ENCODE results near the gene ADCYAP1R1.

Gene ADCYAP1R1

DNA sequence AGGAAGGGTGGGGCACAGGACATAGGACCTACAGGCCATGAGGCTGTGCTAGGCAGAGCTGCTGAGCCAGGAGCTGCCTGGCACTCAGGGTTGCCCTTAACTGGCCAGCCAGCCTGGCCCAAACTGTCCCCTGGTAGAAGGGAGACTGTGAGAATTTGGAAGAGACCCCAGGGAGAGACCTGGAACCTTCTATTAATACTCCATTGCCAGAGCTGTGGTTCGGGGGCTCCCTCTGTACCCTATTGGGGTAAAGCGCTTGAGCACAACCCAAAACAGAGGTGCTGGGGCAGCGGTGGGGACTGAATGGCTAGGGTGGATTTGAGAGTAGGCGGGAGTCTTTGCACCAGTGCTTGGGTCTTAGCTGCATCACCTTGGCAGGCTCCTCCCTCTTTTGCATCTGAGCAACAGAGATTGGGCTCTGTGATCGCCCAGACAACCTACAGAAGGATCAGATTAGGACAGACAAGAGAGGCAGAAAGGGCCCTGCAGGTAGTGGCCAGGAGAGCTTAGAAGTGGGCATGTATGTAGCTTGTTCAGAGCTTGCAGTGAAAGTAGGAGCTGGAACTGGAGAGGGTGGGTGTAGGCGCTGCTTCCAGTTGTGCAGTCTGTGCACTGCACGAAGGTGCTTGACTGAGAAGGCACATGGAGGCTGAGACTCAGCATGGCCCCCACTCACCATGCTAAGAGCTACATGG, 53.3 kb downstream of the ADCYAP1R1 start:
- no peaks in the 10 kb centered on the region for H3K79me1 ChIP-seq (ENCODE audit: low read depth, low read length)
- WGBS, 2 donors (ENCODE audit: extremely low coverage in 2 of 2, insufficient read length in 2 of 2, insufficient replicate concordance in 1 of 2): no CpG with 5 or more reads among the region's 7 CpGs

DNA sequence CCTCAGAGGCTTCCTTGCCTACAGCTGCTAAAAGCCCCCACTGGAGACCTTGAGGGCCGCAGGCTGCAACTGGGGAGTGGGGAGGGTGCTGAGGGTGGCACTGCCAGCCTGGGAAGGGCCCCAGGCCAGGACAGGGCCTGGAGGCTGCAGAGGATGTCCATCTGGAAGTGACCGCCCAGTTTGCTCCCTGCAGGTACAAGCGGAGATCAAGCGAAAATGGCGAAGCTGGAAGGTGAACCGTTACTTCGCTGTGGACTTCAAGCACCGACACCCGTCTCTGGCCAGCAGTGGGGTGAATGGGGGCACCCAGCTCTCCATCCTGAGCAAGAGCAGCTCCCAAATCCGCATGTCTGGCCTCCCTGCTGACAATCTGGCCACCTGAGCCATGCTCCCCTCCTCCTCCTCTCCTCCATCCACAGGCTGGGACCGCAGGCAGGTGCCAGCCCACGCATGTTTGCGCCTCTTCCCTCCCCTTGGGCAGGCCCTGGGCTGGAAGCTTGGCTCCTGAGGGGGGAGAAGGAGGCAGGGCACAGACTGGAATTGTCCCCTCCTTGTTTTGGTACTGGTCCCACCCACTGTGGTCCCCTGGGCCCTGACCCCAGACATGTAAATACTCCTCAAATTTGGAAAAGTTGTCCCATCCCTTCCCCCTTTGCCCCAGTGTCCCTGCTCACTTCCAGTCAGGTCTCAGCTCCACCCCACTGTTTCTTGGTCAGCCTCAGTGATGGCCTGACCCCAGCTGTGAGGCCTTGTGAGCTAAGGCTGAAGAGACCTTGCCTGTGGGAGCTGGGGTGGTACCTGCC, 54.4 kb downstream of the ADCYAP1R1 start:
- DNase-seq (ENCODE audit: low spot score): no peak
- H3K14ac ChIP-seq (ENCODE audit: low read length): no peak overlapping the region
- no peak overlapping the region for H2BK15ac ChIP-seq (ENCODE audit: low read length)
- H3K4me2 ChIP-seq (ENCODE audit: insufficient read depth, low read length, poor library complexity, severe bottlenecking): no peak overlapping the region
- H2BK120ac ChIP-seq (ENCODE audit: low read depth, low read length): peak overlapping the region; percentile 22
- no peaks in the 10 kb centered on the region for H3K79me1 ChIP-seq (ENCODE audit: low read depth, low read length)
- peak overlapping the region; percentile 61 for H3K9ac ChIP-seq (ENCODE audit: low read depth, low read length, poor library complexity)
- no CpG with 5 or more reads among the region's 13 CpGs for WGBS, 2 donors (ENCODE audit: extremely low coverage in 2 of 2, insufficient read length in 2 of 2, insufficient replicate concordance in 1 of 2)
- H3K27me3 ChIP-seq (ENCODE audit: control insufficient read depth in 3 of 3, insufficient read depth in 3 of 3, low read depth in 1 of 3, low read length in 3 of 3): peaks cover 0 to 3% (median 0%) of the 10 kb centered on the region in 3 experiments
- peak overlapping the region; percentile 66 for H4K8ac ChIP-seq (ENCODE audit: low read depth, low read length)
- no peak overlapping the region for H2AFZ ChIP-seq (ENCODE audit: low read length)
- H3K4me3 ChIP-seq (ENCODE audit: low read length in 2 of 2): no peak overlapping the region
- H3K9me3 ChIP-seq (replicated peaks in 1 of 2; ENCODE audit: control insufficient read depth in 2 of 2, insufficient read depth in 1 of 2, low read depth in 1 of 2, low read length in 2 of 2): no peaks in the 10 kb centered on the region
- no peak overlapping the region for H3K27ac ChIP-seq (replicated peaks; ENCODE audit: low read length)
- no peak overlapping the region for H2AK5ac ChIP-seq (ENCODE audit: low read depth, low read length)
- H2BK12ac ChIP-seq (ENCODE audit: low read length): no peak overlapping the region
- peak overlapping the region; percentile 54 for H3K18ac ChIP-seq (ENCODE audit: low read length)
- no peaks in the 10 kb centered on the region for H3K4me1 ChIP-seq (ENCODE audit: control insufficient read depth in 2 of 2, insufficient read depth in 1 of 2, low read depth in 1 of 2, low read length in 2 of 2)
- no peak overlapping the region for H3K4ac ChIP-seq (ENCODE audit: low read length)
- no peak overlapping the region for H4K91ac ChIP-seq (ENCODE audit: low read depth, low read length, poor library complexity)
- H3K36me3 ChIP-seq (replicated peaks in 1 of 2; ENCODE audit: control insufficient read depth in 2 of 2, insufficient read depth in 2 of 2, low read length in 2 of 2): no peaks in the 10 kb centered on the region
- peak overlapping the region; percentile 35 for H3K23ac ChIP-seq (ENCODE audit: low read depth, low read length, poor library complexity)
- no peak overlapping the region for H2BK5ac ChIP-seq (ENCODE audit: low read length)

More for the DNA sequence above, 53.3 kb downstream of the ADCYAP1R1 start:
- H3K36me3 ChIP-seq (replicated peaks in 1 of 2; ENCODE audit: control insufficient read depth in 2 of 2, insufficient read depth in 2 of 2, low read length in 2 of 2): no peaks in the 10 kb centered on the region
- H3K4me3 ChIP-seq (ENCODE audit: low read length in 2 of 2): no peak overlapping the region
- no peak overlapping the region for H3K23ac ChIP-seq (ENCODE audit: low read depth, low read length, poor library complexity)
- no peaks in the 10 kb centered on the region for H3K4me1 ChIP-seq (ENCODE audit: control insufficient read depth in 2 of 2, insufficient read depth in 1 of 2, low read depth in 1 of 2, low read length in 2 of 2)
- H2BK120ac ChIP-seq (ENCODE audit: low read depth, low read length): no peak overlapping the region
- no peak overlapping the region for H2BK5ac ChIP-seq (ENCODE audit: low read length)
- no peak overlapping the region for H3K9ac ChIP-seq (ENCODE audit: low read depth, low read length, poor library complexity)
- H4K91ac ChIP-seq (ENCODE audit: low read depth, low read length, poor library complexity): no peak overlapping the region
- H2BK15ac ChIP-seq (ENCODE audit: low read length): no peak overlapping the region
- H3K27ac ChIP-seq (replicated peaks; ENCODE audit: low read length): no peak overlapping the region
- H3K4ac ChIP-seq (ENCODE audit: low read length): no peak overlapping the region
- no peaks in the 10 kb centered on the region for H3K9me3 ChIP-seq (replicated peaks in 1 of 2; ENCODE audit: control insufficient read depth in 2 of 2, insufficient read depth in 1 of 2, low read depth in 1 of 2, low read length in 2 of 2)
- no peak overlapping the region for H2BK12ac ChIP-seq (ENCODE audit: low read length)
- no peak overlapping the region for H3K14ac ChIP-seq (ENCODE audit: low read length)
- no peak overlapping the region for H4K8ac ChIP-seq (ENCODE audit: low read depth, low read length)
- peaks cover 0 to 3% (median 0%) of the 10 kb centered on the region in 3 experiments for H3K27me3 ChIP-seq (ENCODE audit: control insufficient read depth in 3 of 3, insufficient read depth in 3 of 3, low read depth in 1 of 3, low read length in 3 of 3)
- H3K18ac ChIP-seq (ENCODE audit: low read length): no peak overlapping the region
- no peak overlapping the region for H3K4me2 ChIP-seq (ENCODE audit: insufficient read depth, low read length, poor library complexity, severe bottlenecking)
- H2AK5ac ChIP-seq (ENCODE audit: low read depth, low read length): no peak overlapping the region
- no peak overlapping the region for H2AFZ ChIP-seq (ENCODE audit: low read length)
- no peak for DNase-seq (ENCODE audit: low spot score)

DNA sequence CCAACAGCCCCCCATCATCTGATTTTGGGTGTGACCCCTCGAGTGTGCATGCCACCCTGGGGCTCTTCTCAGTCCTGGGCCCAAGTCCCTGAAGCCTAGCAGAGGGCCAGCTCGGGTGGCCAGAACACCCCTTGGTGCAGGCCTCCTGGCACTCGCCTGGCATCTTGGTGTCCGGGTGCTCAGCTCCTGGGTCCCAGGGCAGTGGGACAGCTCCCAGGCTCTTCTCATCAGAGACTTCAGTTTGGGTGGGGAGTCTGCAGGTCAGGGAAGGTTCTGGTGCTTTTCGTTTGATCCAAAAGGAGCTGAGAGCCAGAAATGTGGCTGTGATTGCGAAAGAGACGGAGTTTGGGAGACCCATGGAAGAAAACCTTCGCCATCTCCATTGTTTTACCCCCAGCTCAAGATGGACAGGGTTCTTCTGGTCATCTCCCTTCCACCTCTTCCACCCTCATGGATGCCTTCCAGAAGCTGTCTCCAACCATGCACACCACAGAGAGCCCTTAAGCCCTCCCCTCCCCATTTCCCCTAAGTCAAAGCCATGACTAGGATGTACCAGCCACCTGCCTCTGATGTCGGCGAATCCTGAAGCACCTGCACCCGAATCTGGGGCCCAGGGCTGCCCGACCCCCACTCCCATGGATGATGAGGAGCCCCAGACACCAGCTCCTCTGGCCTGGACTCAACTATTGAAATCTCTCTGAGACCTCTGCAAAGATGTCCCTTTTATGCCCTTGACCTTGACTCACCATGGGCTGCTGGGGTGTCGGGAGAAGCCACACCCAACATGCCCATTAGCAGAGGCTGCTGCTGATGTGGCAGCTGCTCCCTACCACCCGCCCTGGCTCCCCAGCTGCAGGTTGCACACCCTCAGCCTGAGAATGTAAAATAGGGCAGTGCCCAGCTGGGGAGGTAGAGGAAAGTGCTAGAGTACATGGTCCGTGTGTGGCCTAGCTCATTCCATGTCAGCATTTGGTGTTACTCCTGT, 55.3 kb downstream of the ADCYAP1R1 start:
- Histone ChIP-seq H3K4ac (ENCODE audit: low read length) (no peak overlapping the region), H2AFZ (ENCODE audit: low read length) (no peak overlapping the region), H3K9ac (ENCODE audit: low read depth, low read length, poor library complexity) (no peak overlapping the region), H2BK15ac (ENCODE audit: low read length) (no peak overlapping the region), H3K4me2 (ENCODE audit: insufficient read depth, low read length, poor library complexity, severe bottlenecking) (no peak overlapping the region), H3K4me1 (ENCODE audit: control insufficient read depth in 2 of 2, insufficient read depth in 1 of 2, low read depth in 1 of 2, low read length in 2 of 2) (no peaks in the 10 kb centered on the region), H3K79me1 (ENCODE audit: low read depth, low read length) (no peaks in the 10 kb centered on the region), H3K23ac (ENCODE audit: low read depth, low read length, poor library complexity) (peak overlapping the region; percentile 38), H3K4me3 (ENCODE audit: low read length in 2 of 2) (no peak overlapping the region), H3K9me3 (replicated peaks in 1 of 2; ENCODE audit: control insufficient read depth in 2 of 2, insufficient read depth in 1 of 2, low read depth in 1 of 2, low read length in 2 of 2) (no peaks in the 10 kb centered on the region), H3K14ac (ENCODE audit: low read length) (peak overlapping the region; percentile 50), H2BK5ac (ENCODE audit: low read length) (no peak overlapping the region), H2AK5ac (ENCODE audit: low read depth, low read length) (no peak overlapping the region), H3K18ac (ENCODE audit: low read length) (no peak overlapping the region), H4K91ac (ENCODE audit: low read depth, low read length, poor library complexity) (no peak overlapping the region), H2BK12ac (ENCODE audit: low read length) (no peak overlapping the region), H3K27ac (replicated peaks; ENCODE audit: low read length) (no peak overlapping the region), H3K36me3 (replicated peaks in 1 of 2; ENCODE audit: control insufficient read depth in 2 of 2, insufficient read depth in 2 of 2, low read length in 2 of 2) (no peaks in the 10 kb centered on the region), H4K8ac (ENCODE audit: low read depth, low read length) (no peak overlapping the region), H3K27me3 (ENCODE audit: control insufficient read depth in 3 of 3, insufficient read depth in 3 of 3, low read depth in 1 of 3, low read length in 3 of 3) (peaks cover 0 to 3% (median 0%) of the 10 kb centered on the region in 3 experiments), H2BK120ac (ENCODE audit: low read depth, low read length) (no peak overlapping the region)
- no peak for DNase-seq (ENCODE audit: low spot score)
- no CpG with 5 or more reads among the region's 15 CpGs for WGBS, 2 donors (ENCODE audit: extremely low coverage in 2 of 2, insufficient read length in 2 of 2, insufficient replicate concordance in 1 of 2)

Data from neuronal stem cell (in vitro differentiated cells).